Ishikawa (cell line): ENCODE measurements around the gene MAGEF1.

Experiments
- EGR1 ChIP-seq: IDR thresholded peaks from 2 replicates; pipeline ENCODE4 v1.6.1; 2012
- EP300 ChIP-seq: IDR thresholded peaks from 2 replicates; pipeline ENCODE4 v1.6.1; 2012; ENCODE audit warnings: borderline replicate concordance
- FOXM1 ChIP-seq: IDR thresholded peaks from 2 replicates; pipeline ENCODE4 v1.6.1; 2012; ENCODE audit warnings: low read depth, borderline replicate concordance
- RAD21 ChIP-seq: IDR thresholded peaks from 2 replicates; pipeline ENCODE4 v1.6.1; 2012; ENCODE audit warnings: low read depth
- TAF1 ChIP-seq: IDR thresholded peaks from 2 replicates; pipeline ENCODE4 v1.6.1; 2012; ENCODE audit warnings: low read depth, mild to moderate bottlenecking
- TEAD4 ChIP-seq: IDR thresholded peaks from 2 replicates; pipeline ENCODE4 v1.6.1; 2012
- USF1 ChIP-seq: IDR thresholded peaks from 2 replicates; pipeline ENCODE4 v1.6.1; 2012
- YY1 ChIP-seq: IDR thresholded peaks from 2 replicates; pipeline ENCODE4 v1.6.1; 2012; ENCODE audit warnings: low read depth

- TF ChIP-seq TAF1 (no peak), RAD21 (peak; percentile 60), TEAD4 (no peak), FOXM1 (no peak), EP300 (no peak), EGR1 (no peak), USF1 (no peak), YY1 (no peak)
These were observed 36.6 kb upstream of the MAGEF1 start for GRCh38 chr3:184748219-184749135.
